HEK293T (cell line): ENCODE measurements around the gene COL28A1.

ENCODE experiments used
- CTCF ChIA-PET: fragments of 350-600 bp; formaldehyde crosslinking; extraction: SDS; loops from one replicate; lab custom pipeline; 2021; ENCODE audit warnings: antibody characterized with exemption, inconsistent platforms; lab: Yijun Ruan, JAX
- POLR2A ChIA-PET: fragments of 350-600 bp; formaldehyde crosslinking; extraction: SDS; loops from one replicate; lab custom pipeline; 2020; ENCODE audit warnings: antibody characterized with exemption, inconsistent platforms; lab: Yijun Ruan, JAX
- DNase-seq: peaks from one replicate; pipeline ENCODE4 v3.0.0; 2012; ENCODE audit warnings: mixed read lengths; ENCODE audit errors: extremely low spot score
- ARNT ChIP-seq: fragments of 450-650 bp; IDR thresholded peaks from 2 replicates; pipeline ENCODE4 v1.6.1; 2017; ENCODE audit warnings: mild to moderate bottlenecking
- BHLHE40 ChIP-seq: fragments of 450-650 bp; IDR thresholded peaks from 2 replicates; pipeline ENCODE4 v1.6.1; 2016; ENCODE audit warnings: mild to moderate bottlenecking, moderate library complexity, borderline replicate concordance
- CTBP1 ChIP-seq: fragments of 450-650 bp; IDR thresholded peaks from 2 replicates; pipeline ENCODE4 v1.6.1; 2016; ENCODE audit warnings: borderline replicate concordance
- ELF4 ChIP-seq: fragments of 450-650 bp; IDR thresholded peaks from 2 replicates; pipeline ENCODE4 v1.6.1; 2017; ENCODE audit warnings: antibody characterized with exemption
- FOXA1 ChIP-seq: fragments of 450-650 bp; IDR thresholded peaks from 2 replicates; pipeline ENCODE4 v1.6.1; 2016; ENCODE audit warnings: mild to moderate bottlenecking
- FOXK2 ChIP-seq: fragments of 450-650 bp; IDR thresholded peaks from 2 replicates; pipeline ENCODE4 v1.6.1; 2016; ENCODE audit warnings: mild to moderate bottlenecking
- FOXM1 ChIP-seq: fragments of 450-650 bp; IDR thresholded peaks from 2 replicates; pipeline ENCODE4 v1.6.1; 2017; ENCODE audit warnings: mild to moderate bottlenecking, borderline replicate concordance
- HDGF ChIP-seq: fragments of 450-650 bp; IDR thresholded peaks from 2 replicates; pipeline ENCODE4 v1.6.1; 2017; ENCODE audit warnings: antibody characterized with exemption, borderline replicate concordance
- L3MBTL2 ChIP-seq: fragments of 450-650 bp; conservative IDR thresholded peaks from 2 replicates; pipeline ENCODE4 v1.6.1; 2016; ENCODE audit warnings: mild to moderate bottlenecking
- LEF1 ChIP-seq: fragments of 450-650 bp; IDR thresholded peaks from 2 replicates; pipeline ENCODE4 v1.6.1; 2017; ENCODE audit warnings: mild to moderate bottlenecking, borderline replicate concordance
- NFRKB ChIP-seq: fragments of 450-650 bp; IDR thresholded peaks from 2 replicates; pipeline ENCODE4 v1.6.1; 2016; ENCODE audit warnings: mild to moderate bottlenecking, moderate library complexity
- SP1 ChIP-seq: fragments of 450-650 bp; IDR thresholded peaks from 2 replicates; pipeline ENCODE4 v1.6.1; 2017
- SUZ12 ChIP-seq: fragments of 450-650 bp; IDR thresholded peaks from 2 replicates; pipeline ENCODE4 v1.6.1; 2016; ENCODE audit warnings: mild to moderate bottlenecking
- TARDBP ChIP-seq: fragments of 450-650 bp; IDR thresholded peaks from 2 replicates; pipeline ENCODE4 v1.6.1; 2016
- ZNF384 ChIP-seq: fragments of 450-650 bp; IDR thresholded peaks from 2 replicates; pipeline ENCODE4 v1.6.1; 2016
- TF ChIP-seq, protein P1 (sequence below): fragments of 450-650 bp; IDR thresholded peaks from 2 replicates; pipeline ENCODE4 v1.6.1; 2016

The COL28A1 gene

DNA sequence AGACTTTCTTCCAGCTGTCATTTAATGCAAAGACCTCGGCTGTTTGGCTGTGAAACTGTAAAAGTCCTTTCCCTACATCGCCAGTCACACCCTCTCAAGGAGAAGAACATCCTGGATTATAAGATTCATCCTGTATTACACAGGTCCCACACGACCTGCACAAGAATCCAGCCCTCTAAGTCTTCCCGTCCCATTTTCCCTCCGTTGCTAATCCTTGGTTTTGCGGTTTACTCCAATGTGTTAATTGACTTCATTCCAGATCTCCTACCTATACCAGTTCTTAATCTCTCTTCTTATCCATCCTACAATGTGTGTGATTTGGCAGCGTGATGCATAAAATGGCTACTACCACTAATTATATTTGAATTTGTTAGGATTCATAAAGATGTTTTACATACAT is 110.4 kb downstream of the COL28A1 start:
- ChIA-PET CTCF (interaction anchor here (0.8 to 1.6 kb wide), 2 partner anchors 80 to 320 kb away, joined by 3 to 5 read pairs; no protein-coding TSS in a partner anchor), POLR2A (no interaction called here)
- no peak for DNase-seq
- TF ChIP-seq SP1 (no peak), L3MBTL2 (no peak), HDGF (no peak), FOXA1 (no peak), BHLHE40 (no peak)

DNA sequence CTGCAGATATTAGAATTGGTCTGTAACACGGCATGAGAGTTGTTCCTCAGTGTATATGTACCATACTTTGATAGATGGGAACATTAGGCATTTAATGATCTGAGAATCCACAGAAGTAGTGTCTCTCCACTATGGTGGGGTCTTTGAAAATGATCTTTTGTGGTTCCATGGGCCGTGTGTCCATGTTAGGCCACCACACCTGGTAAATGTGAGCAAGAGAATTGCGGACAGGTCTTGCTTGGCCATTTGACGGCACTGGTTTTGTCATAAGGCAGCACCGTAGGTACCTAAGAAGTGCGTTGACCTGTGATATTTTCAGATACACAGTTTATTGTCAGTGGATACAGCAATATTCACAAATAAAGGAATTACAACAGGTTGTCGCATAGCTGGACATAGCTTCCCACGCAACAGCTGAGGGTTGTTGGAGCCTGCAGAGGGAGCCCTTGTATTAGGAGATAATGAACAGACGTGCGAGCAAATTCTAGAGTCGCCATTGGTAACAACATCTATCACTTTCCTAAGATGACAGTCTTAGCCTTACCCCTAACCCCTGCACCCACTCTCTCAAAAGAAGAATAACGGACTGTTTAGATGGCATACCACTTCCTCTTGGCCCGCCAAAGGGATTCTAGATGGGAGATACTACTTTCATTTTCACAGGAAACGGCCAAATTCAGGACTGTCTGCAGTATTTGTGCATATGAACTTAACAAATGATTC is 111.4 kb downstream of the COL28A1 start:
- ChIA-PET CTCF (interaction anchor here (0.7 to 1.6 kb wide), 6 partner anchors 118 to 802 kb away, joined by 3 to 5 read pairs (median 3); no protein-coding TSS in a partner anchor), POLR2A (interaction anchor here (0.6 kb wide), 1 partner anchor 698 kb away, joined by 3 read pairs; no protein-coding TSS in a partner anchor)
- TF ChIP-seq SP1: no peak
- TF ChIP-seq HDGF: no peak
- TF ChIP-seq, protein P1, sequence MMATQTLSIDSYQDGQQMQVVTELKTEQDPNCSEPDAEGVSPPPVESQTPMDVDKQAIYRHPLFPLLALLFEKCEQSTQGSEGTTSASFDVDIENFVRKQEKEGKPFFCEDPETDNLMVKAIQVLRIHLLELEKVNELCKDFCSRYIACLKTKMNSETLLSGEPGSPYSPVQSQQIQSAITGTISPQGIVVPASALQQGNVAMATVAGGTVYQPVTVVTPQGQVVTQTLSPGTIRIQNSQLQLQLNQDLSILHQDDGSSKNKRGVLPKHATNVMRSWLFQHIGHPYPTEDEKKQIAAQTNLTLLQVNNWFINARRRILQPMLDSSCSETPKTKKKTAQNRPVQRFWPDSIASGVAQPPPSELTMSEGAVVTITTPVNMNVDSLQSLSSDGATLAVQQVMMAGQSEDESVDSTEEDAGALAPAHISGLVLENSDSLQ: peak; percentile 84
- peak; percentile 60 for DNase-seq

DNA sequence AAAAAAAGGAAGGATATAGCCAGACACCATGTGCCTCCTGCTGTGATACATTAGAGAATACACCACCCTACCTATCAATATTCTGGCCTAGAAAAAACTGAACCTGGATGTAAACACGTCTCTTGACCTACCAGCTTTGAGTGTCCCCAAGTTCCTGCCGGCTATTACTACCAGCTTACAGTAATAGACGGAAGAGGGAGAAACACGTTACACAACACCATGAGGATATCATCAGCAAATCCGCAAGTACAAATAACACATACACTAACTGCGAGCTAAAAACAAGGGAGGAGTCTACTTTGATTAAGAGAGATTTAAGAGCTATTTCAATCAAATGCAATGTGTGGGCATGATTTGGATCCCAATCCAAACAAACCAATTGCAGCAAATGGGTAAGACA is 113.0 kb downstream of the COL28A1 start:
- ChIA-PET POLR2A (no interaction called here), CTCF (interaction anchor here (0.9 kb wide), 1 partner anchor 788 kb away, joined by 5 read pairs; no protein-coding TSS in a partner anchor)
- TF ChIP-seq FOXM1: no peak
- no peak for TF ChIP-seq L3MBTL2
- no peak for TF ChIP-seq ELF4
- TF ChIP-seq, protein P1: no peak
- TF ChIP-seq HDGF: no peak
- no peak for TF ChIP-seq NFRKB
- TF ChIP-seq FOXA1: no peak
- DNase-seq: no peak

DNA sequence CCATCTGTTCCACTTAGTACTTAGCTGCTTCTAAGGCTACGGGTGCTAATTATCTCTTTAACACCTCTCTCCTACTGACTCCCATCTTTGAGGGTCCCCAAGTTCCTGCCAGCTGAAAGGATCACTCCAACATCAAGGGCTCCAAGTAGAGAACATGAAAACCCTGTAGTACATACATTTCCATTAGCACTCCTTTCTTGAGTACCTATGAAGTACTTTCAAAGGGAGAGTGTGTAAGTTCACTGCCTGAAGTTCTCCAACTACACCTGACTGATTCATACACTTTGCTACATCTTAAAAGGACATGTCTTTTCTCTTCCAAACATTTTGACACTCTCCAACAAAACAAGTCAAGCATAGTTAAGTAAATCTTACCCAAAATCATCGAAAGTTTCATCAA is 113.8 kb downstream of the COL28A1 start:
- no peak for TF ChIP-seq ELF4
- TF ChIP-seq, protein P1: no peak
- TF ChIP-seq L3MBTL2: no peak
- no peak for TF ChIP-seq LEF1
- no peak for TF ChIP-seq SP1
- TF ChIP-seq FOXM1: no peak
- no peak for TF ChIP-seq ZNF384
- TF ChIP-seq TARDBP: no peak
- no peak for TF ChIP-seq CTBP1
- no peak for TF ChIP-seq BHLHE40
- no peak for TF ChIP-seq SUZ12
- TF ChIP-seq FOXA1: no peak
- TF ChIP-seq FOXK2: no peak
- TF ChIP-seq ARNT: no peak
- no peak for TF ChIP-seq HDGF
- DNase-seq: no peak
- ChIA-PET POLR2A (no interaction called here), CTCF (no interaction called here)

DNA sequence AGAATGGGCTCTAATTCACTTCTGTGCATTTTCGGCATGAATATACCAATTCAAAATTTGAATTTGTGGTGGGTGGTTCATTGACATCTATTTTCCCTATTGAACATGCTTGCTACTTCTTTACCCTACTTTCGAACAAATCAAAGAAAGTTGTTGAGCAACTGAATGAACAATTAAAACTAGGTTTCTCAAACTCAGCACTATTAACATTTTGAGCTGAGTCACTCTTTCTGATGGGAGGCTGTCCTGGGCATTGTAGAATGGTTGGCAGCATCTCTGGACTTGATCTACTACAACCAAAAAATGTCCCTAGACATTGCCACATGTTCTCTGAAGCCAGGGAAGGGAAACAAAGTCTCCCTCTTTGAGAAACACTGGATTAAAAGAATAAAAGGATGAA is 116.7 kb downstream of the COL28A1 start:
- TF ChIP-seq ELF4 (no peak), ARNT (no peak), HDGF (no peak), SUZ12 (no peak), SP1 (no peak), NFRKB (no peak), ZNF384 (no peak), TARDBP (no peak), LEF1 (no peak), FOXM1 (no peak), CTBP1 (no peak), FOXK2 (no peak)
- TF ChIP-seq, protein P1: no peak
- ChIA-PET POLR2A (no interaction called here), CTCF (interaction anchor here (1.3 kb wide), 1 partner anchor 772 kb away, joined by 3 read pairs; no protein-coding TSS in a partner anchor)
- no peak for DNase-seq

DNA sequence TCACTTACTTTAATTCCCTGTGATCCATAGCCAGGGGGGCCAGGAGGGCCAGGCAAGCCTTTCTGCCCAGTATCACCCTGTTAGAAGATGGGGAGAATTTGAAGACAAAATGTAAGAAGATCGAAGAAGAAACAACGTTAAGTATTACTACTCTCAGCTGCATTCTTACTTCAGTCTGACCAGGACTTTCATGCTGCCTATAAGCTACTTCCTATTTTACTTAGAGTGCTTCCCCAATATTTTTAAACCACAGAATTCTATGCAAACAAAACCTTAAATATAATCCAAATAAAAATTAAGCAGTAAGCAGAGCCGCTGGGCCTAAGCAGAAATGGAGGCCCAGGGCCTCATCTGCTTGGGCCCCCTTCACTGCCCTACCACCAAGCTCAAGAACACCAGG is 117.8 kb downstream of the COL28A1 start:
- CTCF ChIA-PET: interaction anchor here (1.3 kb wide), 1 partner anchor 773 kb away, joined by 3 read pairs; no protein-coding TSS in a partner anchor
- no peak for DNase-seq
- TF ChIP-seq CTBP1: no peak
- no peak for TF ChIP-seq FOXA1
- TF ChIP-seq FOXM1: no peak
- no peak for TF ChIP-seq LEF1
- POLR2A ChIA-PET: no interaction called here
